ENCODE results near the gene TARS1.
"Not testable (repeated sequence)": the region's sequence is repeated elsewhere in the genome, so short reads cannot be mapped to it uniquely, and the experiment has no call there.

TARS1 gene

DNA sequence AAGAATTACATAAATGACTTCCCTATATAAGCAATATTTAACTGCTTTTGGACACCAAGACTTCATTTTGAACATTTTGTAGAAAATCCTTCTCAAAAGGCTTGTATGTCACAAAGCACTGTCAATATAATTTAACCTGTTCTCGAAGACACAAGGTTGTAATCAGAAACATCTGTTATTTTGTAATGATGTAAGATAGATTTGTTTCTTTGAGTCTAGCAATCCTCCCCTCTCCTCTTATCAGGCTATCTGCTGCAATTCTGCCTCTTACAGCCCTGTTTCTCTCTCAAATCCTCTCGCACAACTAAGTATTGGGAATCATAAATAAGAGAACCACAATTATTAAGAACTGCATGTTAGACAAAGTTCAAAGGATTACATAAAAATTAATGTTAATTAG, 18.6 kb upstream of the TARS1 start:
- no peak for DNase-seq (ENCODE audit: low read depth in 1 of 2, low spot score in 1 of 2)
- in situ Hi-C loops (cut with HindIII; ENCODE audit: low pct_unique_long_range_greater_than_20kb, low sequenced_read_pairs), result no loop called here
- no peak for TF ChIP-seq JUND (IDR thresholded peaks at IDR 0.05; ENCODE audit: low read depth)

- in situ Hi-C loops (cut with HindIII; ENCODE audit: low pct_unique_long_range_greater_than_20kb, low sequenced_read_pairs), result no loop called here
- TF ChIP-seq JUND (IDR thresholded peaks at IDR 0.05; ENCODE audit: low read depth), result no peak
- DNase-seq (ENCODE audit: low read depth in 1 of 2, low spot score in 1 of 2), result peak; percentile 7 to 31
Measured at GRCh38 chr5:33423018-33423630, 17.6 kb upstream of the TARS1 start.

DNA sequence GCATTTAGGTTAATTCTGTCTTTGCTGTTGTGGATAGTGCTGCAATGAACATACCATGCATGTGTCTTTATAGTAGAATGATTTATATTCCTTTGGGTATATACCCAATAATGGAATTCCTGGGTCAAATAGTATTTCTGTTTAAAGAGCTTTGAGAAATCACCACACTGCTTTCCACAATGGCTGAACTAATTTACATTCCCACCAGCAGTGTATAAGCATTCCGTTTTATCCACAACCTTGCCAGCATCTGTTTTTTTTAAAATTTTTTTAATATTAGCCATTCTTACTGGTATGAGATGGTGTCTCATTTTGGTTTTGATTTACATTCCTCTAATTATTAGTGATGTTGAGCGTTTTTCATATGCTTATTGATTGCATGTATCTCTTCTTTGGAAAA, 15.5 kb upstream of the TARS1 start:
- no peak for TF ChIP-seq JUND (IDR thresholded peaks at IDR 0.05; ENCODE audit: low read depth)
- in situ Hi-C loops (cut with HindIII; ENCODE audit: low pct_unique_long_range_greater_than_20kb, low sequenced_read_pairs), result no loop called here

GRCh38 chr5:33430983-33431382, 9.8 kb upstream of the TARS1 start:
- no peak for DNase-seq (ENCODE audit: low read depth in 1 of 2, low spot score in 1 of 2)
- no peak for TF ChIP-seq JUND (IDR thresholded peaks at IDR 0.05; ENCODE audit: low read depth)
- in situ Hi-C loops (cut with HindIII; ENCODE audit: low pct_unique_long_range_greater_than_20kb, low sequenced_read_pairs), result no loop called here

More for the DNA sequence above, 15.5 kb upstream of the TARS1 start:
- no peak for DNase-seq (ENCODE audit: low read depth in 1 of 2, low spot score in 1 of 2)

- DNase-seq (ENCODE audit: low read depth in 1 of 2, low spot score in 1 of 2), result no peak
- in situ Hi-C loops (cut with HindIII; ENCODE audit: low pct_unique_long_range_greater_than_20kb, low sequenced_read_pairs), result no loop called here
- no peak for TF ChIP-seq JUND (IDR thresholded peaks at IDR 0.05; ENCODE audit: low read depth)
Measured at GRCh38 chr5:33432656-33433055, 8.1 kb upstream of the TARS1 start.

DNA sequence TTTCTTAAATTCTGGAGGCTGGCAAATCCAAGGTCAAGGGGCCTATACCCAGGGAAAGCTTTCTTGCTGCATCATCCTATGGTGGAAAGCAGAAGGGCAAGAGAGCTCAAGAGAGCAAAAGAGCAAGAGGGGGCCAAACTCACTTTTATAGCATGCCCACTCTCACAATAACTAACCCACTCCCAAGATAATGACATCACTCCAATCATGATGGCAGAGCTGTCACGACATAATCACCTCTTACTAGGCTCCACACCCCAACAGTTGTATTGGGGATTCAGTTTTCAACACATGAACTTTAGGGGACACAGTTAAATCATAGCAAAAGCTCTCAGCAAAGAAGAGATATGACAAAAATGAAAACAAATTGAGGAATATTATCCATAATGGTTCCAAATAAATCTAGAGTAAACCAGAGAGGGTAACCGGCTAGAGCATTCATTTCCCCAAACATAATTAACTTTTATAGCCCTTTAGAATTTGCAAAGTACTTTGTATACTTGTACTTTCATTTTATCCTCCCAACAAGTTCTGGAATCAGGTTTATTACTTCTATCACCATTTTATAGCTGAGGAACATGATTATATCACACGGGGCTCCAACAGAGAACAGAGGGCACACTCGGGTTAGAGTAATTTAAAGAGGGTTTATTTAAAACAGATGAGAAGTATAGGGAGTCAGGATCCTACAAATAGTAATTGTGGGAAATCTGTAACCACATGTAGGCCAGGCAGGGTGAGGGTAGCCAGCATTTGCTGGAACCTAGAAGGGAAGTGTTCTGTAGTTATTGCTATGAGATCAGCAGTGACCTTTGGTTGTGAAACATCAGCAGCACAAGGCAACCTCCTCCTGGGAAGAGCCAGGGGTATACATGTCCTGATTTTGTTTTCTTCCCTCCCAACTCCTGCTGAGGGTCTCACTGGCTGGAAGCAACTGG, 7.2 kb upstream of the TARS1 start:
- no peak for DNase-seq (ENCODE audit: low read depth in 1 of 2, low spot score in 1 of 2)
- in situ Hi-C loops (cut with HindIII; ENCODE audit: low pct_unique_long_range_greater_than_20kb, low sequenced_read_pairs), result no loop called here
- TF ChIP-seq JUND (IDR thresholded peaks at IDR 0.05; ENCODE audit: low read depth), result no peak

DNA sequence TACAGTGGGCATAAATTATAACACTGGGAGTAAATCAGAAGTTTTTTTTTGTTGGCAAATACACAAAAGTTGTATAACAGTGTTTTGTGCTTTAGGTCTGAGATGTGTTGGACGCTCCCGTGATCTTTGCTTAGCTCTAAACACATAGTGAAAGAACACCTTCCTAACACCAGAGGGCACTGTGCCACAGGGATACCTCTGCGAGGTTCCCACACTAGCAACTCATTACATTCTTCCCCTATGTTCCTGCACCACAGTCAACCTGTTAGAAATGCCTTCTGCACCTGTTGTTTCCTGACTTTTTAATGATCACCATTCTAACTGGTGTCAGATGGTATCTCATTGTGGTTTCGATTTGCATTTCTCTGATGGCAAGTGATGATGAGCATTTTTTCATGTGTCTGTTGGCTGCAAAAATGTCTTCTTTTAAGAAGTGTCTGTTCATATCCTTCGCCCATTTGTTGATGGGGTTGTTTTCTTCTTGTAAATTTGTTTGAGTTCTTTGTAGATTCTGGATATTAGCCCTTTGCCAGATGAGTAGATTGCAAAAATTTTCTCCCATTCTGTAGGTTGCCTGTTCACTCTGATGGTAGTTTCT, 4.8 kb upstream of the TARS1 start:
- in situ Hi-C loops (cut with HindIII; ENCODE audit: low pct_unique_long_range_greater_than_20kb, low sequenced_read_pairs), result not testable (repeated sequence)
- peak; percentile 38 to 86 for DNase-seq (ENCODE audit: low read depth in 1 of 2, low spot score in 1 of 2)

- in situ Hi-C loops (cut with HindIII; ENCODE audit: low pct_unique_long_range_greater_than_20kb, low sequenced_read_pairs), result no loop called here
- DNase-seq (ENCODE audit: low read depth in 1 of 2, low spot score in 1 of 2), result peak in 1 of 2 experiments; percentile 67
- no peak for TF ChIP-seq JUND (IDR thresholded peaks at IDR 0.05; ENCODE audit: low read depth)
Measured at GRCh38 chr5:33438996-33439395, 1.8 kb upstream of the TARS1 start.

GRCh38 chr5:33439905-33440481, 772 bp upstream of the TARS1 start:
- in situ Hi-C loops (cut with HindIII; ENCODE audit: low pct_unique_long_range_greater_than_20kb, low sequenced_read_pairs), result no loop called here
- DNase-seq (ENCODE audit: low read depth in 1 of 2, low spot score in 1 of 2), result no peak
- TF ChIP-seq JUND (IDR thresholded peaks at IDR 0.05; ENCODE audit: low read depth), result no peak

DNA sequence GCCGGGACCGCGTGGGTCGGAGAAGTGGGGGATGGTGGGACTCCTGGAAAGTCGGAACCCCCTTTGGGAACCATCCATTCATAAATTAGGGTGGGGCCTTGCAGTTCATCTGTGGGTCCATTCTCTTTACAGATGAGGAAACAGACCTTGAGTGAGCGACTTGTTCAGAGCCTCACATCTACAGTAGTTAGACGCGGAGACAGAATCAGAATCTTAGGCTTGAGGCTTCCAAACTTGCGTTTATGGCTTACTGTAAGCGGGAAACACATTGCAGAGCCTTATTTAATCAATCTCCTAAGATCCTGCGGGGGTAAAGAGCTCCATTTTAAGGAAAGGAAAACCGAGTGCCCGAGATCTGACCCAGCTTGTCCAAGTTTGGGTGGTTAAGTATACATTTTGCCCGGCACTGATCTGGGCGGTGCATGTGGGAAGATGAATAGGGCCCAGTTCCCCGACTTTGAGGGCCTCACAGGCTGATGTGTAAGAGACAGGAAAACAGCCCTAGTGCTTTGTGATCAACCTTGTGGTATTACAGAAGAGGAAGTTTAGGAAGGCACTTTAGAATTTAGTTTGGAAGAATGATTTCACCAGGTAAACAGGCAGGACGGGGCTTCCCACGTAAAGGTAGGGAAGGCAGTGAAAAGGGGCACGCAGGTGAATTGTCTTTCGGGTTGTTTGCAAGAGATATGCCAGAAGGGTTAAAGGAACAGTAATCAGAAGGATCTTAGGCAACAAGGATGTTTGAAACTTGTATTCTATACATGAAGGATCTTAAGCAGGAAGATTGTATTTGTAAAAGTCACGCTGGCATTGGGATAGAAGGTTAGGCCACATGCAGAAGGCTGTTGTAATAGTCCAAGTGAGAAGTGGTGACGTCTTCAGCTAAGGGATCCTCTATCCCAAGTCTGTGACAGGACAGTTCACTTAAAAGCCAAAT, 744 bp downstream of the TARS1 start:
- TF ChIP-seq JUND (IDR thresholded peaks at IDR 0.05; ENCODE audit: low read depth), result no peak
- DNase-seq (ENCODE audit: low read depth in 1 of 2, low spot score in 1 of 2), result peak in 1 of 2 experiments; percentile 15
- in situ Hi-C loops (cut with HindIII; ENCODE audit: low pct_unique_long_range_greater_than_20kb, low sequenced_read_pairs), result no loop called here

- TF ChIP-seq JUND (IDR thresholded peaks at IDR 0.05; ENCODE audit: low read depth), result no peak
- DNase-seq (ENCODE audit: low read depth in 1 of 2, low spot score in 1 of 2), result no peak
- in situ Hi-C loops (cut with HindIII; ENCODE audit: low pct_unique_long_range_greater_than_20kb, low sequenced_read_pairs), result no loop called here
Measured at GRCh38 chr5:33444542-33444941, 3.8 kb downstream of the TARS1 start.

- no peak for TF ChIP-seq JUND (IDR thresholded peaks at IDR 0.05; ENCODE audit: low read depth)
- in situ Hi-C loops (cut with HindIII; ENCODE audit: low pct_unique_long_range_greater_than_20kb, low sequenced_read_pairs), result no loop called here
- no peak for DNase-seq (ENCODE audit: low read depth in 1 of 2, low spot score in 1 of 2)
Measured at GRCh38 chr5:33445798-33446197, 5.0 kb downstream of the TARS1 start.

Measured in T47D (cell line).